H9 (cell line): Measurements from ENCODE around the gene BZW2. TPM values are rescaled to one million over a fixed set of nuclear protein-coding genes. Genes with fewer than 3 reads are reported as not detected.

Experiments
- DNase-seq: peaks from one replicate; pipeline ENCODE4 v3.0.0-alpha.2; 2017
- H2AFZ ChIP-seq: one replicate; pipeline ENCODE4 v1.6.1; 2013; ENCODE audit warnings: mild to moderate bottlenecking, low read length, control low read depth, moderate library complexity
- H2AK5ac ChIP-seq: 2 replicates; pipeline ENCODE4 v1.6.1; 2013; ENCODE audit warnings: low read length, control low read depth, mixed read lengths; ENCODE audit not compliant: insufficient read length
- H2BK120ac ChIP-seq: one replicate; pipeline ENCODE4 v1.6.1; 2013; ENCODE audit warnings: low read depth, mild to moderate bottlenecking, low read length, control low read depth, inconsistent platforms; ENCODE audit not compliant: poor library complexity, severe bottlenecking
- H2BK12ac ChIP-seq: 2 replicates; pipeline ENCODE4 v1.6.1; 2013; ENCODE audit warnings: low read length, control low read depth, mixed read lengths, low read depth; ENCODE audit not compliant: insufficient read length
- H2BK15ac ChIP-seq: 2 replicates; pipeline ENCODE4 v1.6.1; 2013; ENCODE audit warnings: low read depth, low read length, control low read depth
- H2BK20ac ChIP-seq: one replicate; pipeline ENCODE4 v1.6.1; 2013; ENCODE audit warnings: low read depth, mild to moderate bottlenecking, low read length, control low read depth, inconsistent platforms; ENCODE audit not compliant: poor library complexity, severe bottlenecking
- H2BK5ac ChIP-seq: 2 replicates; pipeline ENCODE4 v1.6.1; 2013; ENCODE audit warnings: low read length, control low read depth, mixed read lengths; ENCODE audit not compliant: insufficient read length
- H3K14ac ChIP-seq: 2 replicates; pipeline ENCODE4 v1.6.1; 2013; ENCODE audit warnings: low read length, control low read depth; ENCODE audit not compliant: insufficient read depth
- H3K18ac ChIP-seq: 2 replicates; pipeline ENCODE4 v1.6.1; 2013; ENCODE audit warnings: low read depth, mild to moderate bottlenecking, mixed read lengths, low read length, control low read depth; ENCODE audit not compliant: insufficient read length
- H3K23ac ChIP-seq: 2 replicates; pipeline ENCODE4 v1.6.1; 2013; ENCODE audit warnings: low read length, control low read depth, mixed read lengths, low read depth; ENCODE audit not compliant: insufficient read length
- H3K23me2 ChIP-seq: 2 replicates; pipeline ENCODE4 v1.6.1; 2013; ENCODE audit warnings: low read depth, mild to moderate bottlenecking, mixed read lengths, low read length, control low read depth; ENCODE audit not compliant: insufficient read length, poor library complexity, severe bottlenecking
- H3K27ac ChIP-seq: 2 replicates; pipeline ENCODE4 v1.5.1; 2013; ENCODE audit warnings: low read length, control low read depth, mixed read lengths, low read depth; ENCODE audit not compliant: insufficient read length
- H3K27me3 ChIP-seq: 2 replicates; pipeline ENCODE4 v1.6.1; 2013; ENCODE audit warnings: low read length, control low read depth, inconsistent platforms; ENCODE audit not compliant: insufficient read depth
- H3K4ac ChIP-seq: 2 replicates; pipeline ENCODE4 v1.6.1; 2013; ENCODE audit warnings: low read depth, mild to moderate bottlenecking, control low read depth, inconsistent platforms, low read length, moderate library complexity
- H3K4me1 ChIP-seq: 2 replicates; pipeline ENCODE4 v1.6.1; 2013; ENCODE audit warnings: low read length, control low read depth, inconsistent platforms; ENCODE audit not compliant: insufficient read depth
- H3K4me2 ChIP-seq: 2 replicates; pipeline ENCODE4 v1.6.1; 2013; ENCODE audit warnings: low read length, control low read depth, mixed read lengths; ENCODE audit not compliant: insufficient read length, insufficient read depth
- H3K56ac ChIP-seq: 2 replicates; pipeline ENCODE4 v1.6.1; 2013; ENCODE audit warnings: low read depth, mild to moderate bottlenecking, mixed read lengths, low read length, control low read depth; ENCODE audit not compliant: insufficient read length
- H3K79me1 ChIP-seq: 2 replicates; pipeline ENCODE4 v1.6.1; 2013; ENCODE audit warnings: low read depth, mild to moderate bottlenecking, moderate library complexity, low read length, control low read depth, inconsistent platforms; ENCODE audit not compliant: insufficient read depth, poor library complexity, severe bottlenecking
- H3K79me2 ChIP-seq: 2 replicates; pipeline ENCODE4 v1.6.1; 2013; ENCODE audit warnings: low read length, control low read depth, inconsistent platforms; ENCODE audit not compliant: insufficient read depth
- H3K9ac ChIP-seq: 2 replicates; pipeline ENCODE4 v1.6.1; 2013; ENCODE audit warnings: low read length, control low read depth, mixed read lengths; ENCODE audit not compliant: insufficient read length; ENCODE audit errors: extremely low read depth
- H3K9me3 ChIP-seq: one replicate; pipeline ENCODE4 v1.6.1; 2013; ENCODE audit warnings: low read depth, low read length, inconsistent platforms; ENCODE audit not compliant: control insufficient read depth
- H3T11ph ChIP-seq: one replicate; pipeline ENCODE4 v1.6.1; 2013; ENCODE audit warnings: mild to moderate bottlenecking, low read length, control low read depth, inconsistent platforms
- H4K20me1 ChIP-seq: one replicate; pipeline ENCODE4 v1.6.1; 2013; ENCODE audit not compliant: control insufficient read depth, insufficient read length, insufficient read depth
- H4K5ac ChIP-seq: 2 replicates; pipeline ENCODE4 v1.6.1; 2013; ENCODE audit warnings: low read depth, mild to moderate bottlenecking, mixed read lengths, low read length, control low read depth; ENCODE audit not compliant: insufficient read length
- H4K8ac ChIP-seq: replicated peaks from 2 replicates; pipeline ENCODE4 v1.6.1; 2013; ENCODE audit warnings: low read length, control low read depth, mixed read lengths, low read depth; ENCODE audit not compliant: insufficient read length
- H4K91ac ChIP-seq: 2 replicates; pipeline ENCODE4 v1.6.1; 2013; ENCODE audit warnings: low read depth, mild to moderate bottlenecking, moderate library complexity, mixed read lengths, low read length, control low read depth; ENCODE audit not compliant: insufficient read length
- H3K27ac Mint-ChIP-seq, 3 experiments: 2 replicates in 2 of 3; 3 replicates in 1 of 3; pipeline ENCODE4 v1.8.0; 2020 to 2021; ENCODE audit warnings: mixed read lengths in 3 of 3, mild to moderate bottlenecking in 1 of 3, moderate library complexity in 1 of 3
- H3K27me3 Mint-ChIP-seq: 2 replicates; pipeline ENCODE4 v1.8.0; 2021; ENCODE audit warnings: low read depth, mild to moderate bottlenecking, moderate library complexity, mixed read lengths
- H3K36me3 Mint-ChIP-seq, 3 experiments: 2 replicates in 2 of 3; 3 replicates in 1 of 3; pipeline ENCODE4 v1.8.0; 2020 to 2021; ENCODE audit warnings: low read depth in 3 of 3, mixed read lengths in 3 of 3; ENCODE audit not compliant: insufficient read depth in 1 of 3
- H3K4me1 Mint-ChIP-seq, 2 experiments: 2 replicates each; pipeline ENCODE4 v1.8.0; 2020; ENCODE audit warnings: mixed read lengths in 2 of 2
- H3K4me3 Mint-ChIP-seq, 2 experiments: 2 replicates in 1 of 2; 3 replicates in 1 of 2; pipeline ENCODE4 v1.8.0; 2020 to 2021; ENCODE audit warnings: mild to moderate bottlenecking in 2 of 2, mixed read lengths in 2 of 2, moderate library complexity in 1 of 2
- H3K9me3 Mint-ChIP-seq, 2 experiments: 2 replicates in 1 of 2; 3 replicates in 1 of 2; pipeline ENCODE4 v1.8.0; 2020; ENCODE audit warnings: mild to moderate bottlenecking in 2 of 2, mixed read lengths in 2 of 2, moderate library complexity in 1 of 2
- CTCF ChIP-seq: fragments of 200-600 bp; sonication (generic); conservative IDR thresholded peaks from 3 replicates; pipeline ENCODE4 v1.8.0; 2021; ENCODE audit warnings: antibody characterized with exemption, mild to moderate bottlenecking
- WGBS: extraction: QIAGEN DNeasy Blood & Tissue Kit; methylation state at CpG from one replicate; pipeline ENCODE4 v1.1.7; 2013; ENCODE audit warnings: missing lambda C conversion rate, low lambda C conversion rate, mixed read lengths; ENCODE audit not compliant: insufficient read length; ENCODE audit errors: extremely low coverage; 5-methylcytosine and 5-hydroxymethylcytosine counted together
- total RNA-seq: library from RNA; stranded (reverse); gene quantifications from 2 replicates; pipeline ENCODE4 v1.2.1, GENCODE V29; 2021

Gene BZW2
- total RNA-seq, 1 experiment from 2014 or later: 64.6 TPM

- H2AK5ac ChIP-seq: no peak overlapping the region
- no peaks in the 10 kb centered on the region for H3K9me3 Mint-ChIP-seq
- no peak overlapping the region for H3K56ac ChIP-seq
- peaks cover 0 to 5% (median 2%) of the 10 kb centered on the region in 3 experiments; a peak in 3 of 7 replicates for H3K36me3 Mint-ChIP-seq
- H3K23ac ChIP-seq: no peak overlapping the region
- no peak overlapping the region for H3K27ac ChIP-seq
- H2BK12ac ChIP-seq: no peak overlapping the region
- H3K9ac ChIP-seq: no peak overlapping the region
- H2BK20ac ChIP-seq: no peak overlapping the region
- no peak overlapping the region for H3K4ac ChIP-seq
- H3K14ac ChIP-seq: no peak overlapping the region
- no peaks in the 10 kb centered on the region for H3K27me3 Mint-ChIP-seq
- H4K5ac ChIP-seq: no peak overlapping the region
- no peaks in the 10 kb centered on the region for H3K79me1 ChIP-seq
- no peak overlapping the region for H2BK5ac ChIP-seq
- no peak overlapping the region for H2BK120ac ChIP-seq
- H4K20me1 ChIP-seq: no peaks in the 10 kb centered on the region
- H2BK15ac ChIP-seq: no peak overlapping the region
- H3K9me3 ChIP-seq: no peaks in the 10 kb centered on the region
- DNase-seq: no peak
- H4K8ac ChIP-seq: no peak overlapping the region
- no peak overlapping the region; a peak in 1 of 7 replicates for H3K27ac Mint-ChIP-seq
- H3K23me2 ChIP-seq: no peaks in the 10 kb centered on the region
- H3K18ac ChIP-seq: no peak overlapping the region
- TF ChIP-seq CTCF: no peak
- peaks cover 6 to 7% of the 10 kb centered on the region in 2 experiments; a peak in 3 of 4 replicates for H3K4me1 Mint-ChIP-seq
- H3K4me2 ChIP-seq: no peak overlapping the region
- H3K79me2 ChIP-seq: no peaks in the 10 kb centered on the region
- H2AFZ ChIP-seq: no peak overlapping the region
- H3K4me3 Mint-ChIP-seq: no peak overlapping the region
- no peak overlapping the region for H4K91ac ChIP-seq
- no peaks in the 10 kb centered on the region for H3K27me3 ChIP-seq
- no peaks in the 10 kb centered on the region; the same call in 1 of the 2 replicates for H3K4me1 ChIP-seq
- WGBS: no CpG with 5 or more reads among the region's 4 CpGs
- H3T11ph ChIP-seq: no peak overlapping the region
Observed at GRCh38 chr7:16712916-16713315, 66.9 kb downstream of the BZW2 start.
